HG03565 (cell line): ENCODE results near the gene DCTN4.
"Not testable (repeated sequence)": the region's sequence is repeated elsewhere in the genome, so short reads cannot be mapped to it uniquely, and the experiment has no call there.

ENCODE experiments used
- ATAC-seq: cut with Tn5 transposase; IDR thresholded peaks from one replicate; pipeline ENCODE4 v1.9.1; 2021; ENCODE audit warnings: mild to moderate bottlenecking, moderate library complexity; ENCODE audit not compliant: unreplicated experiment

DCTN4 gene

DNA sequence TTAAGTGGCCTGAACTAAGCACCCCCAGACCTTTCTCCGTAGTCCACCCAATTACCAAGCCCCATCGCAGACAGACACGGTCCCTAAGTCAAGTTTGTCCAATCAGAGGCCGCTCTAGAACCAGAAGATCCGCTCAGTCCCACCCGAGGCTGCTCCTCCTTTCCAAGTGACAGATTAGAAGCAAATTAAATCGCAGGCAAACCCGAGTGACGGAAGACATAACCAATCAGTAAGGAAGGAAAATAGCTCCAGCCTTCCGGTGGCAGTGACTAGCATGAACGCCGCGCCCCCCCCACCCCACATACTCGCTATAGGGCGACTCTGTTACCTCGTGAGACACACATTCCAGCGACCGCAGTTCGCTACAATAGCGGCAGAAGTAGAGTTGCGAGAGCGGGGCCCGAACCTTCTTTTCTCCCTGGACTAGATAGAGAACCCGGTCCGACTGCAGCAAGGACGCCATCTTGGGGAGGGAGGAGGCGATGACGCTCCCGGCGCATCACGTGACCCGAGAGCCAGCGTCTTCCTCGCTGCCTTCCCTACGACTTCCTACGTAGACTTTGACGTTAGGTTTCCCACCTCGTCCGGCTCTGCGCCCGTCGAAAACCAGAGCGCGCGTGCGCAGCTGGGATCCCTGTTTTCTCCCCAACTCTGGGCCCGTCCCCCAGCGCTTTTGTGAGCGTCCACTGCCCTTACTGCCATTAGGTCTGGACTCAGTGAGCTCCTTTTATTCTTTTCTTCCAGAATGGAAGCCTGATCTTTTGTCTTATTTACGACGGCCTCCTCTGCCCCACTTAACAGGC lies at the start of gene DCTN4:
Gene DCTN4, minus strand, starts transcription at position 487 of the 803 bp plus-strand sequence. Its CDS starts 24 bp downstream, at position 463.
- ATAC-seq: peak; percentile 93

- no peak for ATAC-seq
Measured at GRCh38 chr5:150804388-150804787, 45.6 kb upstream of the DCTN4 start.

DNA sequence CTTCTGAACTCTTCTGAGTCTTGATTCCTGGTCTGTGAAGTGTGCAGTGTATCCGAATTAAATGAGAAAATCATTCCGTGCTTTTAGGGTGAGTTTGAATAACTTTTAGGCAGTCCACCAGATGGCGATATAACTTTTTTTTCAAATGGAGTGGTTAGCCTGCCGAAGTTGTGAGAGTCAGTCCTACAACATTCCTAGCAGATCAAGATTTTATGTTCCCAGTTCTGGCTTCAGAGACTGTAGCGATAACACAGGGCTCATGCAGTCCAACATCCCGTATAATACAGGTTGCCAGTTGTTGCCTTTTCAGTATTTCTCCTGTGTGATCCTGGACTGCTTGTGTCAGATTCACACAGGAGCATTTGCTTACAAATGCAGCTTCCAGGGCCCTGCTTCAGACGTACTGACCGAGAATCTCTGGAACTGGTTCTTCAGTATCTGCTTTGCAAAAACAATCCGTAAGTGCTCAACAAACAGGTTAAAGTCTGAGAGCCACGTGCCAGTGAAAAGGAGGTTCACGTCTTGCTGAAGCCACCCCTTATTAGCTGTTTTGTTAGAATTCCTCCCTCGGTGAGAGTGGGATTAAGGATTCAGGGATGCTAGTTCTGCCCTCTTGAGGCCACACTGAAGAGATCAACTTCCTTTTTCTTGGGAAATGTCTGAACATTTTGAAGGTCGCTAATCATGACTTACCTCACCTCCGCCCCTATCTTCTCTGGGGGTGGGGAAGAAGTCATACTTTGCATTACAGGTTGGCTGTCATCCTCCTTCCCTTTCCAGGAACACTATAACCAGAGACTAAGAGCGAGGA lies 42.5 kb upstream of the DCTN4 start:
- no peak for ATAC-seq

DNA sequence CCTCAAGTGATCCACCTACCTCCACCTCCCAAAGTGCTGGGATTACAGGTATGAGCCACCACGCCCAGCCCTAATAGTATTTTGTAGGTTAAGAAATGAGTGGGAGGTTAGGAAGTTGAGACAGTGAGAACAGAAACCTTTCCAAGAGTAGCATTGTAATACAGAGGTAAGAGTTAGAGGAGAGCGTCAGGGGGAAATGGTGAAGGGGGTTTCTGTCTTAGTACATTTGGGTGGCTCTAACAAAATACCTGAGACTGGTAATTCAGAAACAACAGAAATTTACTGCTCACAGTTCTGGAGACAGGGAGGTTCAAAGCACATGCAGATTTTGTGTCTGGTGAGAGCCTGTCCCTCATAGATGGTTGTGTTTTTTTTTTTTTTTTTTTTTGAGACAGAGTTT lies 38.6 kb upstream of the DCTN4 start:
- no peak for ATAC-seq

DNA sequence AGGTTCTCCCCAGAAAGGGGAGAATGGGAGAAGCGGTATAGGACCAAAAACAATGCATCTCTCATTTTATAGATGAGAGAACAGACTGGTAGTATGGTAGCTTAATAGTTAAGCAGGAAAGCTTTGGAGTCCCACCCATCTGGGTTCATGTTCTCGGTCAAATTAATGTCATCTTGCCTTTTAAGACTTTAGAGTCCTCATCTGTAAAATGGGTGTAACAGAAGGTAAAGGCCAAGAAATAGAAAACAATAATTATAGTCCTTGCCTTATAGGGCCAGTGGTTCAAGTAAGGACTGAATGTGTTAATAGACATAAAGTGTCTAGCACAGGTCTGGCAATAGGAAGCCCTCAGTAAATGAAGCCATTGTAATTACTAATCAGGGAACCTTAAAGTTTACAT lies 36.1 kb upstream of the DCTN4 start:
- ATAC-seq: no peak

GRCh38 chr5:150793423-150793888 lies 34.6 kb upstream of the DCTN4 start:
- ATAC-seq: not testable (repeated sequence)

- no peak for ATAC-seq
Measured at GRCh38 chr5:150791536-150791935, 32.7 kb upstream of the DCTN4 start.

- ATAC-seq: peak; percentile 94
Measured at GRCh38 chr5:150789943-150790611, 31.3 kb upstream of the DCTN4 start.

GRCh38 chr5:150789450-150789849 lies 30.6 kb upstream of the DCTN4 start:
- no peak for ATAC-seq

GRCh38 chr5:150788977-150789376 lies 30.2 kb upstream of the DCTN4 start:
- ATAC-seq: no peak

DNA sequence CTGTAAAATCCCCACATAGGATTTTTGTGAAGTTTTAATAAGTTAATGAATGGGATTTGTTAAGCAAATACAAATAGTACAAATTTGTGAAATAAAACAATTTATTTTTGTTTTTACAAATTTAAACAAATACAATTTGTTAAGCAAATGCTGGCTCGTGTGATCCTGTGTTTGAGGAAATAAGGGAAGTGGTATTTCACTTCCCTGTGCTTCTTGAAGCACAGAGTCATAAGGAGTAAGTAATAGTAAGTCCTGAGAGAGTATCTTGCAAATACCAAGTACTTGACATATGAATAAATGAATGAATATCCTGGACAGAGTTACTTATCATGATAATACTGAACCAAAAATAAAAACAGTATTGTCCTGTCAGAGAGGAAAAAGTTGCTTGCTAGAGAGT lies 28.8 kb upstream of the DCTN4 start:
- no peak for ATAC-seq

DNA sequence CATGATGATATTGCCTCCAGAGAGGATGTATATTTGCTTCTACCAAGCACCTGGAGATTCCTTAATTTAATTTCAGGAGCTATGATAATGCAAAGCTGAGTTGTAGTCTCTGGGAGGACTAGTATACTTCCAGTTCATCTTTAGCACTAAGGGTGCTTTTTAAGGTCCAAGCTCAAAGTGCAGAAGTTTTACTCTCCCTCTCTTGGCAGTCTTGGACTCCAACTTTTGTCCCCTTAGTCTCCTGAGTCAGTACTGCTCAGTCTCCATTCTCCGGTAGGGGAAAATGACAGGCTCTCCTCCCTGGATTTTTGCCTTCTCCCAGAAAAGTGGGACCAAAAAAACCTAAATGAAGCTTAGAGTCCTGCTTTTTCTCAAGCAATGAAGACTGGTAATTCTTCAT lies 28.1 kb upstream of the DCTN4 start:
- no peak for ATAC-seq

- no peak for ATAC-seq
Measured at GRCh38 chr5:150785950-150786349, 27.1 kb upstream of the DCTN4 start.

GRCh38 chr5:150783422-150783928 lies 24.7 kb upstream of the DCTN4 start:
- ATAC-seq: peak; percentile 38

- no peak for ATAC-seq
Measured at GRCh38 chr5:150782850-150783249, 24.0 kb upstream of the DCTN4 start.

GRCh38 chr5:150781706-150782614 lies 23.1 kb upstream of the DCTN4 start:
- ATAC-seq: no peak

GRCh38 chr5:150780816-150781221 lies 22.0 kb upstream of the DCTN4 start:
- no peak for ATAC-seq

- ATAC-seq: peak; percentile 46
Measured at GRCh38 chr5:150780187-150780692, 21.4 kb upstream of the DCTN4 start.

DNA sequence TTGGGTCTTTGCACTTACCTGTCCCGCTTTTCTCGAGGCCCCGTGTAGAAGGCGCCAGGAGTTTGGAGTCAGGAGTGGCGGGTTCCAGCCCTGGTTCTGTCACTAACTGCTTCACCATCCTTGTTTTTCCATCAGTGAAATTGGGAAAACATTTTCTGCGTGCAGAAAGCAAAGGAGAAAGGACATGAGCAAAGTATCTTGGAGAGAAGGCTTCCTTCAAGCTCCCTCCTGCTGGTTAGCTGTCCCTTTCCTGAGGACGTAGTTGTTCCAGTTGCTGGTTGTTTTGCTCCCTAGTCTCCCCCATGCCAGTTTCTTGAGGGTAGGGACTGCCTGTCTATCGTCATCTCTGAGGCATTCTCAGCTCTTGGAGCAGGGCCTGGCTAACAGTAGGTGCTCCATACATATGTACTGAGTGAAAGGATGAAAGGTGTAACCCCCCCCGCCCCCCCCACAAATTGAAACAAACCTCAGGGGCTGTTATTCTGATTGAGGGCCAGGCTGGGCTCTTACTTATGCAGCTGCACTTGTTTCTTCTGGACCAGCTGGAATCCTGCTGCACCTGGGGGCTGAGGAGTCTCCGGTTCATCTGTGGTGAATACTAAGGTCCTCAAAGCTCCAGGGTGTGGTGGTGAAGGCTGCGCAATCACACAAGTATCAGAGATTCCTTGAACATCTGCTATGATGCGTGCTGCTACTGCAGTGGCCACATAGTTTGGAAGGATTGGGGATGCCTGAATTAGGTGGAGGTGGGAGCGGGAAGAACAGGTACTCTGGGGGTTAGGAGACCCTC lies 20.8 kb upstream of the DCTN4 start:
- no peak for ATAC-seq
